ENCODE results near the gene RANBP2. TPM values are rescaled to one million over a fixed set of nuclear protein-coding genes. Genes with fewer than 3 reads are reported as not detected.

Gene RANBP2
- total RNA-seq, 1 donor from 2014 or later: 68.0 TPM

DNA sequence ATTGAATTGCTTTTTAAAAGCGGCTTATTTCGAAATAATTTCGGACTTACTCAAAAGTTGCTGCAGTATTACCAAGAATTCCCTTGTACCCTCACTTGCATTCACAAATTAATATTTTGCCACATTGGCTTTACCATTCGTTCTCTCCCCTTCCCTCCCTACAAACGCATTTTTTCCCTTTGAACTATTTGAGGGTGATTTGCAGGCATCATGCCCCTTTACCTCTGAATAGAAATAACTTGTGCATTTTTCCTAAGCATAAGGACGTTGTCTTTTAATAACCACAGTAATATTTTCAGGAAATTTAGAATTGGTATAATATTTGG, 67.9 kb downstream of the RANBP2 start:
- peak overlapping the region; percentile 88 for H3K4me3 Mint-ChIP-seq
- H3K27me3 Mint-ChIP-seq (ENCODE audit: insufficient read depth): no peaks in the 10 kb centered on the region
- intact Hi-C loops (cut with micrococcal nuclease): loop anchor here (1.0 to 10.0 kb wide), 6 partner anchors 180 to 428 kb away; partner anchors contain the start of genes EDAR, GCC2 and LIMS1
- no peak for DNase-seq (ENCODE audit: low spot score)
- H3K36me3 Mint-ChIP-seq (ENCODE audit: low read depth): peaks cover 26% of the 10 kb centered on the region
- H3K27ac Mint-ChIP-seq: peak overlapping the region; percentile 76
- H3K9me3 Mint-ChIP-seq: no peaks in the 10 kb centered on the region
- peaks cover 24% of the 10 kb centered on the region for H3K4me1 Mint-ChIP-seq (ENCODE audit: low read depth)

DNA sequence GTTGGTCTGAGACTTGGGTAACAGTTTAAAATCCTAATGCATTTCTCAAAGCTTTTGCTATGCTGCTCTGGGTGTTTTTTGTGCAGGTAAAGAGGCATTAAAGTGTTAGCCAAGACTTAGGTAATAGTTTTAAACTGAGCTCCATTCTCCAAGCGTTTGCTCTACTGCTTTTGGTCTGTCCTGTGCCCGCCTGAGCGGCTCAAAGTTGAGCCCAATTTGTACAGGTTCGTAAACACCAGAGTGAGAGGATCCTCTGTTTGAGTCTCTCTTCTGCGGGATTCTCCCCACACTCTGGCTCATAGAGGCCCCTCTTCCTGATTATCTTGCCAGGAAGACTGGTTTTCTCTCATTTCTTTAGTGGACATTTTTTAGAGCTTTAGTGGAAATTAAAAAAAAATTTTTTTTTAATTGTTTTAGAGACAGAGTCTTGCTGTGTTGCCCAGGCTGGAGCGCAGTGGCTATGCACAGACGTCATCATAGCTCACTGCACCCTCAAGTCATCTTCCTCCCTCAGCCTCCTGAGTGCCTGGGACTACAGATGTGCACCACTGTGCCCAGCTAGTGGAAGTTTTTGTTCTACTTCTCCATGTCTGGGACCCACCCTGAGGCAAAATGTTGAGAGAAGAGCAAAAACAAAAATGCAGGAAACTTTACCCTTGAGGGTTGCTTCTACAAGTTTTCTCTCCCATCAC, 83.9 kb downstream of the RANBP2 start:
- Mint-ChIP-seq H3K4me3 (no peak overlapping the region), H3K4me1 (ENCODE audit: low read depth) (no peaks in the 10 kb centered on the region), H3K27me3 (ENCODE audit: insufficient read depth) (no peaks in the 10 kb centered on the region), H3K36me3 (ENCODE audit: low read depth) (peaks cover 28% of the 10 kb centered on the region), H3K27ac (no peak overlapping the region), H3K9me3 (peaks cover under 1% of the 10 kb centered on the region)
- DNase-seq (ENCODE audit: low spot score): no peak
- intact Hi-C loops (cut with micrococcal nuclease): no loop called here

DNA sequence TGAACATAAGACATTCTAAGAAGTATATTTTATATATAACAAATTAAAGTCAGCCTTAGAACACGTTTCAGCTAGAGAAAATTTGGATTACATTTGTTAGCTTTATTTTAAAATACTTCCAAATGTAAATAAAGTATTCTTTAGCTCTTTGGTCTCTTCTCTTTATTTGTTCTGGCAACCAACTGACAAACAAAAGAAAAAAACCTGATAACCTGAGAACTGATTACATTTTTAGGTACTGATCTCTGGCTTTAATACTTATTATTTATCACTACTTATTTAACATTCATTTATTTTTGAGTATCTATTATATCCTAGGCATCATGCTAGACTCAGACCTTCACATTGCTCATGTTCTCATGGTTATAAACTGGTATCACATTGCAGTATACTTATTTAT, 85.8 kb downstream of the RANBP2 start:
- H3K27me3 Mint-ChIP-seq (ENCODE audit: insufficient read depth): no peaks in the 10 kb centered on the region
- no peak overlapping the region for H3K27ac Mint-ChIP-seq
- H3K36me3 Mint-ChIP-seq (ENCODE audit: low read depth): peaks cover 35% of the 10 kb centered on the region
- no peak for DNase-seq (ENCODE audit: low spot score)
- peaks cover 19% of the 10 kb centered on the region for H3K9me3 Mint-ChIP-seq
- no peaks in the 10 kb centered on the region for H3K4me1 Mint-ChIP-seq (ENCODE audit: low read depth)
- no peak overlapping the region for H3K4me3 Mint-ChIP-seq
- intact Hi-C loops (cut with micrococcal nuclease): loop anchor here (2.0 kb wide), 1 partner anchor 14 kb away; no protein-coding TSS in a partner anchor

DNA sequence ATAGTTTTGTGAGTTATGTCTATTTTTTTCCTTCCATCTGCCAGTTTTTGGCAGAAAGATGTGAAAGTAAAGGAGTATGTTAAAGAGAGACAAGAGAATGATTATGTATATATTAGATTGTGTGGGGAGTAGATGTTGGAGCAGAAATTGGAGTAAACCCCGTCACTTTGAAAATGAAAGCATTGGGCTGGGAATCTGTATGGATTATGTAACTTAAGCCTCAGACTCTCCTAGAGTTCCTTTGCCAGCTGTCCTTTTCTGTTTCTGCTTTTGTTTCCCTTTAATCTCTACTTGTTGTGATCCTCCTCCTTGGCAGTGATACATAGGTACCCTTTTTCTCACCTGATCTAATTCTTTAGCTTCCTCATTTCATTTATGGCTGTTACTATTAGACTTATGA, 86.5 kb downstream of the RANBP2 start:
- Mint-ChIP-seq H3K27me3 (ENCODE audit: insufficient read depth) (no peaks in the 10 kb centered on the region), H3K4me3 (no peak overlapping the region), H3K27ac (no peak overlapping the region), H3K9me3 (peaks cover 26% of the 10 kb centered on the region), H3K4me1 (ENCODE audit: low read depth) (no peaks in the 10 kb centered on the region), H3K36me3 (ENCODE audit: low read depth) (peaks cover 42% of the 10 kb centered on the region)
- intact Hi-C loops (cut with micrococcal nuclease): loop anchor here (2.0 kb wide), 1 partner anchor 15 kb away; no protein-coding TSS in a partner anchor
- no peak for DNase-seq (ENCODE audit: low spot score)

DNA sequence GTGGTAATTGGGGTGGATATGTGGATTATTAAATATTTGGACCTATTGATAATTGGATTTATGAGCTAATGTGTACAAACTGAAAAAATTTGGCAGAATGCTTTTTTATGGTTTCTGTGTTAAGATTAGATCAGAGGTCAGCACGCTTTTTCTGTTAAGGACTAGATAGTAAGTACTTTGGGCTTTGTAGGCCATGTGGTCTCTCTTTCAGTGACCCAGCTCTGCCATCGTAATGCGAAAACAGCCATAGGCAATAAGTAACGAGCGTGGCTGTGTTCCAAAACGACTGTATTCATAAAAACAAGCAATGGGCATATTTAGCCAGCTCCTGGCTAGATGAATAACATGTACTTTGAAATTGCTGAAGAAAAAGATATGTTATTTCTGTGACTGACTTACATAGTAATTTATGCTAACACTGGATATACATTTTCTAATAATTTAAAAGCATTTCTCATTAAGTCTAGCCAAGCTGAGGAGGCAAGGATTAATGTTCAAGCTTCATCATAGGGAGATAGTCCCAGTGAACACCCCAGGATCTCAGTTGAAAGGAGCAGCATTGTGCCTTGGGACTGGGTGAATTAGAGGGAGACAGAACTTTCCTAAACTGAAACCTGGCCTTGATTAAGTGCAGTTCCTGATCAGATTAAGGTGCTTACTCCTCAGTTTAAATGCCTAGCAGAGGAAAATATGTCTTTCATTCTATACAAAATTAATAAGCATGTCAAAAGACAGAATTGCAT, 87.3 kb downstream of the RANBP2 start:
- DNase-seq (ENCODE audit: low spot score): no peak
- Mint-ChIP-seq H3K9me3 (peaks cover 26% of the 10 kb centered on the region), H3K27me3 (ENCODE audit: insufficient read depth) (no peaks in the 10 kb centered on the region), H3K27ac (no peak overlapping the region), H3K4me1 (ENCODE audit: low read depth) (no peaks in the 10 kb centered on the region), H3K4me3 (no peak overlapping the region), H3K36me3 (ENCODE audit: low read depth) (peaks cover 43% of the 10 kb centered on the region)
- intact Hi-C loops (cut with micrococcal nuclease): no loop called here

DNA sequence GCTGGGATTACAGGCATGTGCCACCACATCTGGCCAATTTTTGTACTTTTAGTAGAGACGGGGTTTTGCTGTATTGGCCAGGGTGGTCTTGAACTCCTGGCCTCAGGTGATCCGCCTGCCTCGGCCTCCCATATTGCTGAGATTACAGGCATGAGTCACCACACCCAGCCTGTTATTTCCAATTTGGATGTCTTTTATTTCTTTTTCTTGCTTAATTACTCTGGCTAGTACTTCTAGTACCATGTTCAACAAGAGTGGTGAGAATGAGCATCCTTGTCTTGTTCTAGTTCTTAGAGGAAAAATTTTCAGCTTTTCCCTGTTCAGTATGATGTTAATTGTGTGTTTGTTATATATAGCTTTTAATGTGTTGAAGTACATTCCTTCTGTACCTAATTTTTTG, 90.7 kb downstream of the RANBP2 start:
- DNase-seq (ENCODE audit: low spot score): no peak
- no peaks in the 10 kb centered on the region for H3K27me3 Mint-ChIP-seq (ENCODE audit: insufficient read depth)
- no peaks in the 10 kb centered on the region for H3K4me1 Mint-ChIP-seq (ENCODE audit: low read depth)
- H3K4me3 Mint-ChIP-seq: no peak overlapping the region
- H3K27ac Mint-ChIP-seq: no peak overlapping the region
- H3K36me3 Mint-ChIP-seq (ENCODE audit: low read depth): peaks cover 46% of the 10 kb centered on the region
- peaks cover 26% of the 10 kb centered on the region for H3K9me3 Mint-ChIP-seq
- intact Hi-C loops (cut with micrococcal nuclease): no loop called here

DNA sequence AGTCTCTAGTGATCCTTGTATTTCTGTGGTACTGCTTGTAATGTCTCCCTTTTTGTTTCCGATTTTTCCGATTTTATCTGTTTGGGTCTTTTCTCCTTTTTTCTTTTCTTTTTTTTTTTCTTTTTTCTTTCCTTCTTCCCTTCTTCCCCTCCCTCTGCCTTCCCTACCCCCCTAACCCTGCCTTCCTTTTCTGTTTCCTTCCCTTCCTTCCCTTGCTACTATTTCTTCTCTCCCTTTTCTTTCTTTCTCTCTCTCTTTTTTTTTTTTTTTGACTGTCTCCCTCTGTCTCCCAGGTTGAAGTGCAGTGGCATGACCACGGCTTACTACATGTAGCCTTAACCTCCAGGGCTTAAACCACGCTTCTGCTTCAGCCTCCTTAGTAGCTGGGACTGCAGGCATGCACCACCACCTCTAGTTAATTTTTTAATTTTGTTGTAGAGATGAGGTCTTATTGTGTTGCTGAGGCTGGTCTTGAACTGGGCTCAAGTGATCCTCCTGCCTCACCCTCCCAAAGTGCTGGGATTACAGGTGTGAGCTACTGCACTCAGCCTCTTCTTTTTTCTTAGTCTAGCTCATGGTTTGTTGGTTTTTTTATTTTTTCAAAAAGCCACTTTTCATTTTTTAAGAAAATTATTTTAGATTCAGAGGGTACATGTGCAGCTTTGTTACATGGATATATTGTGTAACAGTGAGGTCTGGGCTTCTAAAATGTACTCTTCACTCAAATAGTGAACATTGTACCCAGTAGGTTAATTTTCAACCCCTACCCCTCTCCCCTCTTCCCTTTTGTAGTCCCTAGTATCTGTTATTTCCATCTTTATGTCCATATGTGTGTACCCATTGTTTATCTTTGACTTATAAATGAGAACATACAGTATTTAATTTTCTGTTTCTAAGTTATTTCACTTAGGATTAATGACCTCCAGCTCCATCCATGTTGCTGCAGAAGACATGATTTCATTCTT, 92.0 kb downstream of the RANBP2 start:
- no peak for DNase-seq (ENCODE audit: low spot score)
- intact Hi-C loops (cut with micrococcal nuclease): no loop called here
- Mint-ChIP-seq H3K4me3 (no peak overlapping the region), H3K36me3 (ENCODE audit: low read depth) (peaks cover 46% of the 10 kb centered on the region), H3K27ac (no peak overlapping the region), H3K27me3 (ENCODE audit: insufficient read depth) (no peaks in the 10 kb centered on the region), H3K4me1 (ENCODE audit: low read depth) (no peaks in the 10 kb centered on the region), H3K9me3 (peaks cover 26% of the 10 kb centered on the region)

DNA sequence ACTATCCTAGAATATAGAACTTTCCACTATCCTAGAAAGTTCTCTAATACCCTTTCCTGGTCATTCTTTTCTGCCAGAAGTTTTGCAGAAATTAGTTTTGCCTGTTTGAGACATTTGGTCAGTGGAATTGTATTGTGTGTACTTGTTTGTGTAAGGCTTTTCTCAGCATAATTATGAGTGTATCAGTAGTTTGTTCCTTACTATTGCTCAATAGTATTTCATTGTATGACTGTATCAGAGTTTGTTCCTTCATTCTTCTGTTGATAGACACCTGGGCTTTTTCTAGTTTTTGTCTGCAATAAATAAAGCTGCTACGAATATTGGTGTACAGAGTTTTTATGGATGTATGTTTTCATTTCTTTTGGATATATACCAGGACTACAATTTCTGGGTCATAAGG, 94.5 kb downstream of the RANBP2 start:
- Mint-ChIP-seq H3K9me3 (peaks cover 19% of the 10 kb centered on the region), H3K36me3 (ENCODE audit: low read depth) (peaks cover 41% of the 10 kb centered on the region), H3K27ac (no peak overlapping the region), H3K27me3 (ENCODE audit: insufficient read depth) (no peaks in the 10 kb centered on the region), H3K4me1 (ENCODE audit: low read depth) (no peaks in the 10 kb centered on the region), H3K4me3 (no peak overlapping the region)
- intact Hi-C loops (cut with micrococcal nuclease): no loop called here
- no peak for DNase-seq (ENCODE audit: low spot score)

DNA sequence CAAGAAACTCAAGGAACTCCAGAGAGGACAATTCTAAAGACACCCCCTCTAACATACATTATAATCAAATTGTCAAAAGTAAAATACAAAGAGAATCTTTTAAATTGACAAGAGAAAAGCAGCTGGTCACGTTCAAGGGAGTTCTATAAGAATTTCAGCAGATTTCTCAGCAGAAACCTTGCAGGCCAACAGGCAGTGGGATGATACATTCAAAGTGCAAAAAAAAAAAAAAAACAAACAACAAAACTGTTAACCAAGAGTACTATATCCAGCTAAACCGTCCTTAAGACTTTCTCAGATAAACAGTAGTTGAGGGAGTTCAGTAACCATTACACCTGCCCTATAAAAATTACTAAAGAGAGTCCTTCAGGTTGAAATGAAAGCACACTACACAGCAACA, 101.2 kb downstream of the RANBP2 start:
- Mint-ChIP-seq H3K27me3 (ENCODE audit: insufficient read depth) (no peaks in the 10 kb centered on the region), H3K9me3 (peaks cover 10% of the 10 kb centered on the region), H3K27ac (no peak overlapping the region), H3K4me3 (no peak overlapping the region), H3K36me3 (ENCODE audit: low read depth) (peaks cover 29% of the 10 kb centered on the region), H3K4me1 (ENCODE audit: low read depth) (no peaks in the 10 kb centered on the region)
- DNase-seq (ENCODE audit: low spot score): no peak
- intact Hi-C loops (cut with micrococcal nuclease): no loop called here

DNA sequence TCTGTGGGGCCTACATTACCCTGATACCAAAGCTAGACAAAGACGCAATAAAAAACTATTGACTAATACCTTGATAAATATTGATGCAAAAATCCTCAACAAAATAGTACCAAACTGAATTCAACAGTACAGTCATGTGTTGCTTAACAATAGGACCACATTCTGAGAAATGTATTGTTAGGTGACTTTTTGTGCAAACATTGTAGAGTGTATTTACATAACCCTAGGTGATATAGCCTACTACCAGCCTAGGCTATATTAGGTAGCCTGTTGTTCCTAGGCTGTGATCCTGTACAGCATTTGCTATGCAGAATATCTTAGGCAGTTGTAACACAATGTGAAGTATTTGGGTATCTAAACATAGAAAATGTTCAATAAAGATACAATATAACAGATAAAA, 104.0 kb downstream of the RANBP2 start:
- Mint-ChIP-seq H3K4me3 (no peak overlapping the region), H3K36me3 (ENCODE audit: low read depth) (peaks cover 26% of the 10 kb centered on the region), H3K4me1 (ENCODE audit: low read depth) (no peaks in the 10 kb centered on the region), H3K27me3 (ENCODE audit: insufficient read depth) (no peaks in the 10 kb centered on the region), H3K27ac (no peak overlapping the region), H3K9me3 (peaks cover 10% of the 10 kb centered on the region)
- no peak for DNase-seq (ENCODE audit: low spot score)
- intact Hi-C loops (cut with micrococcal nuclease): no loop called here

DNA sequence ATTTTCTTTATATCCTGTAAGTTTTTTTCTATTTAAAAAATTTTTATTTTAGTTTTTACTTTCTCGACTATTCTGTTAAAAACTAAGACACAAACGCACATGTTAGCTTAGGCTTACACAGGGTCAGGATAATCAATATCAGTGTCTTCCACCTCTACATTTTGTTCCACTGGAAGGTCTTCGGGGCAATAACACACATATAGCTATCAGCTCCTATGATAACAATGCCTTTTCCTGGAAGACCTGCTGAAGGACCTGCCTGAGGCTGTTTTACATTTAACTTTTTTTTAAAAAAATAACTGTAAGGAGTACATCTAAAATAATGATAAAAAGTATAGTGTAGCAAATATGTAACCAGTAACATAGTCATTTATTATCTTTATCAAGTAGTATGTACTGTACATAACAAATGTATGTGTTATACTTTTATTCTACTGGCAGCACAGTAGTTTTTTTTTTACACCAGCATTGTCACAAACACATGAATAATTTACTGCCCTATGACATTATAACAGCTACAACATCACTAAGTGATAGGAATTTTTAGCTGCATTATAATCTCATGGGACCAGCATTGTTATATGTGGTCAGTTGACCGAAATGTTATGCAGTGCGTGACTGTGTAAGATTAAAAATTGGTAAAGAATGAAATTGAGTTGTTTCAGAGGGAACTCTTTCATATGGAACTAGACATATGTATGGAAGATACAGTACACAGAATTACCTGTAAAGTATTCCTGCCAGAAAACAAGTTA, 105.2 kb downstream of the RANBP2 start:
- Mint-ChIP-seq H3K27me3 (ENCODE audit: insufficient read depth) (no peaks in the 10 kb centered on the region), H3K9me3 (peaks cover 10% of the 10 kb centered on the region), H3K36me3 (ENCODE audit: low read depth) (peaks cover 19% of the 10 kb centered on the region), H3K4me1 (ENCODE audit: low read depth) (no peaks in the 10 kb centered on the region), H3K4me3 (no peak overlapping the region), H3K27ac (no peak overlapping the region)
- no peak for DNase-seq (ENCODE audit: low spot score)
- intact Hi-C loops (cut with micrococcal nuclease): no loop called here

DNA sequence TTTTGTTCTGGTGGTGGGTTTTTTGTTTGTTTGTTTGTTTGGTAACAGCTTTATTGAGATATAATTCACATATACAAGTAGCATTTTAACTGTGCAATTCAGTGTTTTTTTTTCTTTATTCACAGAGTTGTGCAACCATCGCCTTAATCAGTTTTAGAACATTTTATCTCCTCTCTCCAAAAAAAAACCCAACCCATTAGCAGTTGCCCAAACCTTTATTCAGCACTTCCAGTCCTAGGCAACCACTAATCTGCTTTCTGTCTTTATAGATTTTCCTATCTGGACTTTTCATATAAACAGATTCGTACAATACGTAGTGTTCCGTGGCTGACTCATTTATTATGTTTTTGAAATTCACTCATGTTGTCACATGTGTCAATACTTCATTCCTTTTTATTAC, 106.0 kb downstream of the RANBP2 start:
- H3K27me3 Mint-ChIP-seq (ENCODE audit: insufficient read depth): no peaks in the 10 kb centered on the region
- intact Hi-C loops (cut with micrococcal nuclease): no loop called here
- no peak overlapping the region for H3K27ac Mint-ChIP-seq
- H3K36me3 Mint-ChIP-seq (ENCODE audit: low read depth): peaks cover 13% of the 10 kb centered on the region
- no peak for DNase-seq (ENCODE audit: low spot score)
- no peak overlapping the region for H3K4me3 Mint-ChIP-seq
- peaks cover 2% of the 10 kb centered on the region for H3K9me3 Mint-ChIP-seq
- no peaks in the 10 kb centered on the region for H3K4me1 Mint-ChIP-seq (ENCODE audit: low read depth)

All from activated T-helper 1 cell treated with anti-CD3 and anti-CD28 coated beads, Interleukin-12 subunit alpha, Interleukin-12 subunit beta, Interleukin-2, Interleukin-4 antibody, amounts not matched to agents 30 ng/mL and 10 ng/mL and 1 ng/mL, durations not matched to agents 14 hours and 24 hours and 36 hours (primary cell).